Caco-2 (cell line): ENCODE measurements around the gene RPUSD1. TPM values are rescaled to one million over a fixed set of nuclear protein-coding genes. Genes with fewer than 3 reads are reported as not detected.
"Not testable (repeated sequence)": the region's sequence is repeated elsewhere in the genome, so short reads cannot be mapped to it uniquely, and the experiment has no call there.

Source experiments
- BruUV-seq: library from RNA; stranded (reverse); fragments of 400-500 nt; replicated peaks from 2 replicates; lab custom pipeline; 2021; lab: Mats Ljungman, UMichigan
- CTCF ChIA-PET: fragments of 300-600 bp; sonication (Branson Sonifier 250); formaldehyde crosslinking; loops from one replicate; lab custom pipeline; 2022; ENCODE audit warnings: antibody characterized with exemption; lab: Charles Lee
- POLR2A ChIA-PET: fragments of 300-600 bp; sonication (Branson Sonifier 250); formaldehyde crosslinking; loops from one replicate; lab custom pipeline; 2022; ENCODE audit warnings: antibody characterized with exemption; lab: Charles Lee
- DNase-seq, 2 experiments: peaks; one replicate each; pipeline versions ENCODE4 v3.0.0 to v3.0.0-alpha.2; 2020 to 2022
- H3K27me3 ChIP-seq: replicated peaks from 2 replicates; pipeline ENCODE4 v1.6.0; 2011; ENCODE audit warnings: low read length; ENCODE audit not compliant: control insufficient read depth, insufficient read depth
- H3K36me3 ChIP-seq: 2 replicates; pipeline ENCODE4 v1.5.1; 2011; ENCODE audit warnings: low read length; ENCODE audit not compliant: control insufficient read depth, insufficient read depth
- H3K4me1 ChIP-seq: fragments of 250-450 bp; sonication (Bioruptor Pico); 2 replicates; pipeline ENCODE4 v1.5.1; 2020; ENCODE audit warnings: mild to moderate bottlenecking
- H3K4me3 ChIP-seq: 2 replicates; pipeline ENCODE4 v1.5.1; 2011; ENCODE audit warnings: low read depth, mild to moderate bottlenecking, control low read depth, low read length
- H3K9me3 ChIP-seq: fragments of 250-450 bp; sonication (Bioruptor Pico); 2 replicates; pipeline ENCODE4 v1.5.1; 2020; ENCODE audit warnings: mild to moderate bottlenecking, moderate library complexity
- H3K27ac Mint-ChIP-seq: one replicate; pipeline ENCODE4 v1.8.0; 2022; ENCODE audit warnings: mixed read lengths; ENCODE audit not compliant: unreplicated experiment
- H3K27me3 Mint-ChIP-seq: one replicate; pipeline ENCODE4 v1.8.0; 2022; ENCODE audit warnings: mixed read lengths; ENCODE audit not compliant: insufficient read depth, unreplicated experiment
- H3K36me3 Mint-ChIP-seq: one replicate; pipeline ENCODE4 v1.8.0; 2022; ENCODE audit warnings: mild to moderate bottlenecking, mixed read lengths; ENCODE audit not compliant: insufficient read depth, unreplicated experiment
- H3K4me1 Mint-ChIP-seq: one replicate; pipeline ENCODE4 v1.8.0; 2022; ENCODE audit warnings: low read depth, mixed read lengths; ENCODE audit not compliant: unreplicated experiment
- H3K4me3 Mint-ChIP-seq: one replicate; pipeline ENCODE4 v1.8.0; 2022; ENCODE audit warnings: mild to moderate bottlenecking, moderate library complexity, mixed read lengths; ENCODE audit not compliant: unreplicated experiment
- H3K9me3 Mint-ChIP-seq: one replicate; pipeline ENCODE4 v1.8.0; 2022; ENCODE audit warnings: mixed read lengths; ENCODE audit not compliant: unreplicated experiment
- CTCF ChIP-seq, 2 experiments: fragments of 200-600 bp in 1 of 2; IDR thresholded peaks; 1 replicate in 1 of 2; 2 replicates in 1 of 2; pipeline versions ENCODE4 v1.5.1 to v1.8.0; 2011 to 2022; ENCODE audit warnings: antibody characterized with exemption in 1 of 2, control low read depth in 1 of 2, inconsistent platforms in 1 of 2, low read depth in 1 of 2, low read length in 1 of 2, mild to moderate bottlenecking in 1 of 2, moderate library complexity in 1 of 2; ENCODE audit not compliant: insufficient read depth in 1 of 2, severe bottlenecking in 1 of 2, unreplicated experiment in 1 of 2
- intact Hi-C: fragments of 100-400 bp; cut with micrococcal nuclease; formaldehyde crosslinking; loops from one replicate; pipeline ENCODE4 v1.10.0; 2022; ENCODE audit not compliant: unreplicated experiment
- total RNA-seq: library from RNA; stranded (reverse); gene quantifications from 2 replicates; pipeline ENCODE4 v1.2.3, GENCODE V29; 2022

Gene RPUSD1
- total RNA-seq, 1 experiment from 2014 or later: 44.0 TPM

GRCh38 chr16:822174-822908 is 34.2 kb upstream of the RPUSD1 start:
- no peaks in the 10 kb centered on the region for H3K9me3 Mint-ChIP-seq
- DNase-seq: no peak
- BruUV-seq: no TSS peak
- H3K36me3 Mint-ChIP-seq: no peaks in the 10 kb centered on the region
- no peaks in the 10 kb centered on the region for H3K4me1 ChIP-seq
- no peak overlapping the region for H3K27ac Mint-ChIP-seq
- TF ChIP-seq CTCF (IDR thresholded peaks at IDR 0.05; ENCODE audit: insufficient read depth in 1 of 2, low read depth in 1 of 2, low read length in 1 of 2, severe bottlenecking in 1 of 2, unreplicated experiment in 1 of 2): no peak
- no peaks in the 10 kb centered on the region for H3K27me3 Mint-ChIP-seq
- CTCF ChIA-PET: no interaction called here
- H3K9me3 ChIP-seq: no peaks in the 10 kb centered on the region
- POLR2A ChIA-PET: no interaction called here
- no peak overlapping the region for H3K4me3 ChIP-seq
- H3K4me1 Mint-ChIP-seq: no peaks in the 10 kb centered on the region
- intact Hi-C loops: no loop called here
- H3K36me3 ChIP-seq: no peaks in the 10 kb centered on the region
- no peak overlapping the region for H3K4me3 Mint-ChIP-seq
- no peaks in the 10 kb centered on the region for H3K27me3 ChIP-seq

GRCh38 chr16:821751-822150 is 33.6 kb upstream of the RPUSD1 start:
- H3K4me3 ChIP-seq: no peak overlapping the region
- Mint-ChIP-seq H3K4me1 (no peaks in the 10 kb centered on the region), H3K27ac (no peak overlapping the region), H3K9me3 (no peaks in the 10 kb centered on the region), H3K27me3 (no peaks in the 10 kb centered on the region), H3K36me3 (no peaks in the 10 kb centered on the region), H3K4me3 (no peak overlapping the region)
- H3K36me3 ChIP-seq: no peaks in the 10 kb centered on the region
- H3K27me3 ChIP-seq: no peaks in the 10 kb centered on the region
- BruUV-seq: no TSS peak
- intact Hi-C loops: no loop called here
- ChIA-PET CTCF (interaction anchor here (0.7 kb wide), 1 partner anchor 230 kb away, joined by 4 read pairs; no protein-coding TSS in a partner anchor), POLR2A (no interaction called here)
- H3K4me1 ChIP-seq: no peaks in the 10 kb centered on the region
- H3K9me3 ChIP-seq: no peaks in the 10 kb centered on the region
- no peak for TF ChIP-seq CTCF (IDR thresholded peaks at IDR 0.05; ENCODE audit: insufficient read depth in 1 of 2, low read depth in 1 of 2, low read length in 1 of 2, severe bottlenecking in 1 of 2, unreplicated experiment in 1 of 2)
- DNase-seq: no peak

- no TSS peak for BruUV-seq
- no peaks in the 10 kb centered on the region for H3K9me3 ChIP-seq
- Mint-ChIP-seq H3K27me3 (no peaks in the 10 kb centered on the region), H3K9me3 (no peaks in the 10 kb centered on the region), H3K36me3 (no peaks in the 10 kb centered on the region), H3K4me3 (no peak overlapping the region), H3K27ac (no peak overlapping the region), H3K4me1 (no peaks in the 10 kb centered on the region)
- intact Hi-C loops: no loop called here
- H3K4me3 ChIP-seq: no peak overlapping the region
- ChIA-PET CTCF (no interaction called here), POLR2A (no interaction called here)
- H3K36me3 ChIP-seq: no peaks in the 10 kb centered on the region
- H3K27me3 ChIP-seq: no peaks in the 10 kb centered on the region
- no peaks in the 10 kb centered on the region for H3K4me1 ChIP-seq
- no peak for TF ChIP-seq CTCF (IDR thresholded peaks at IDR 0.05; ENCODE audit: insufficient read depth in 1 of 2, low read depth in 1 of 2, low read length in 1 of 2, severe bottlenecking in 1 of 2, unreplicated experiment in 1 of 2)
- DNase-seq: no peak
Observed at GRCh38 chr16:820748-821147, 32.6 kb upstream of the RPUSD1 start.

- H3K27ac Mint-ChIP-seq, H3K36me3 Mint-ChIP-seq, H3K4me3 ChIP-seq, H3K27me3 ChIP-seq, H3K9me3 ChIP-seq, H3K4me1 Mint-ChIP-seq, H3K4me3 Mint-ChIP-seq, CTCF ChIA-PET, DNase-seq, H3K9me3 Mint-ChIP-seq, intact Hi-C loops, H3K4me1 ChIP-seq, BruUV-seq, H3K36me3 ChIP-seq, POLR2A ChIA-PET, H3K27me3 Mint-ChIP-seq: not testable (repeated sequence)
Observed at GRCh38 chr16:820044-820408, 31.8 kb upstream of the RPUSD1 start.
